Uterus (tissue), 2 donors: ENCODE measurements around the gene BCKDHB.

ENCODE experiments used
- POLR2A ChIP-seq, 2 donors: fragments of 450-650 bp; IDR thresholded peaks; one replicate each; pipeline ENCODE4 v1.6.1; 2016; ENCODE audit warnings: antibody characterized with exemption in 2 of 2, mild to moderate bottlenecking in 1 of 2, moderate library complexity in 1 of 2
- TF ChIP-seq, protein P1 (sequence below), 4 experiments: fragments of 200-600 bp in 2 of 4; fragments of 450-650 bp in 2 of 4; sonication (generic) in 2 of 4; IDR thresholded peaks; one replicate each; pipeline ENCODE4 v1.5.1; 2016 to 2019; ENCODE audit warnings: antibody characterized with exemption in 4 of 4, mild to moderate bottlenecking in 2 of 4, moderate library complexity in 1 of 4

- TF ChIP-seq, protein P1, sequence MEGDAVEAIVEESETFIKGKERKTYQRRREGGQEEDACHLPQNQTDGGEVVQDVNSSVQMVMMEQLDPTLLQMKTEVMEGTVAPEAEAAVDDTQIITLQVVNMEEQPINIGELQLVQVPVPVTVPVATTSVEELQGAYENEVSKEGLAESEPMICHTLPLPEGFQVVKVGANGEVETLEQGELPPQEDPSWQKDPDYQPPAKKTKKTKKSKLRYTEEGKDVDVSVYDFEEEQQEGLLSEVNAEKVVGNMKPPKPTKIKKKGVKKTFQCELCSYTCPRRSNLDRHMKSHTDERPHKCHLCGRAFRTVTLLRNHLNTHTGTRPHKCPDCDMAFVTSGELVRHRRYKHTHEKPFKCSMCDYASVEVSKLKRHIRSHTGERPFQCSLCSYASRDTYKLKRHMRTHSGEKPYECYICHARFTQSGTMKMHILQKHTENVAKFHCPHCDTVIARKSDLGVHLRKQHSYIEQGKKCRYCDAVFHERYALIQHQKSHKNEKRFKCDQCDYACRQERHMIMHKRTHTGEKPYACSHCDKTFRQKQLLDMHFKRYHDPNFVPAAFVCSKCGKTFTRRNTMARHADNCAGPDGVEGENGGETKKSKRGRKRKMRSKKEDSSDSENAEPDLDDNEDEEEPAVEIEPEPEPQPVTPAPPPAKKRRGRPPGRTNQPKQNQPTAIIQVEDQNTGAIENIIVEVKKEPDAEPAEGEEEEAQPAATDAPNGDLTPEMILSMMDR (IDR thresholded peaks at IDR 0.05): no peak
- TF ChIP-seq POLR2A (IDR thresholded peaks at IDR 0.05): no peak
Observed at GRCh38 chr6:80196906-80197305, 90.4 kb downstream of the BCKDHB start.
